Fibroblast of pulmonary artery (primary cell): ENCODE data around the gene MACROD2.
"Not testable (repeated sequence)": the region's sequence is repeated elsewhere in the genome, so short reads cannot be mapped to it uniquely, and the experiment has no call there.

Source experiments
- DNase-seq: peaks from one replicate; pipeline ENCODE4 v3.0.0-alpha.2; 2010; ENCODE audit warnings: low read depth
- H3K4me3 ChIP-seq: replicated peaks from 2 replicates; pipeline ENCODE4 v1.5.1; 2011; ENCODE audit warnings: low read depth, mild to moderate bottlenecking, control low read depth, low read length, moderate library complexity
- TF ChIP-seq, protein P1 (sequence below): IDR thresholded peaks from 2 replicates; pipeline ENCODE4 v1.5.1; 2011; ENCODE audit warnings: mild to moderate bottlenecking, control low read depth, low read length, inconsistent platforms; ENCODE audit errors: missing control alignments

The MACROD2 gene

DNA sequence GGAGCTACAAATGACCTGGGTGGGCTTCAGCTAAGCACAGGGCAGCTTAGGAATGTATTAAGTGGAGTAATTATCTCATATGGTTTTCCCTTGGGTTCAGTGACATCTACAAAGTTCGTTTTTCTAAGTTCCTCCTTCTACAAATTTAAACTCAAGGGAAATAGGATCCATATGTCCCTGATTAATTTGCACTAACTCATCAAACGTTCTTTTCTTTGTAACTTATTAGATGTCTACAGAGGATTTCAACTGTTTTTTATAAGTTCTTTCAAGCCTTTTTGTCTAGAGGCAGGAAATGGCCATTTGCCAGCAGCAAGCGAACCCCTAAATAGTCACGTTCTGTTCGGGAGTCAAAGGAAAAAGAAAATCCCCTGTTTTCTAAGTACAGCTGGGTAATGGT, 1517.6 kb downstream of the MACROD2 start:
- TF ChIP-seq, protein P1, sequence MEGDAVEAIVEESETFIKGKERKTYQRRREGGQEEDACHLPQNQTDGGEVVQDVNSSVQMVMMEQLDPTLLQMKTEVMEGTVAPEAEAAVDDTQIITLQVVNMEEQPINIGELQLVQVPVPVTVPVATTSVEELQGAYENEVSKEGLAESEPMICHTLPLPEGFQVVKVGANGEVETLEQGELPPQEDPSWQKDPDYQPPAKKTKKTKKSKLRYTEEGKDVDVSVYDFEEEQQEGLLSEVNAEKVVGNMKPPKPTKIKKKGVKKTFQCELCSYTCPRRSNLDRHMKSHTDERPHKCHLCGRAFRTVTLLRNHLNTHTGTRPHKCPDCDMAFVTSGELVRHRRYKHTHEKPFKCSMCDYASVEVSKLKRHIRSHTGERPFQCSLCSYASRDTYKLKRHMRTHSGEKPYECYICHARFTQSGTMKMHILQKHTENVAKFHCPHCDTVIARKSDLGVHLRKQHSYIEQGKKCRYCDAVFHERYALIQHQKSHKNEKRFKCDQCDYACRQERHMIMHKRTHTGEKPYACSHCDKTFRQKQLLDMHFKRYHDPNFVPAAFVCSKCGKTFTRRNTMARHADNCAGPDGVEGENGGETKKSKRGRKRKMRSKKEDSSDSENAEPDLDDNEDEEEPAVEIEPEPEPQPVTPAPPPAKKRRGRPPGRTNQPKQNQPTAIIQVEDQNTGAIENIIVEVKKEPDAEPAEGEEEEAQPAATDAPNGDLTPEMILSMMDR, result no peak
- H3K4me3 ChIP-seq, result no peak overlapping the region
- no peak for DNase-seq

DNA sequence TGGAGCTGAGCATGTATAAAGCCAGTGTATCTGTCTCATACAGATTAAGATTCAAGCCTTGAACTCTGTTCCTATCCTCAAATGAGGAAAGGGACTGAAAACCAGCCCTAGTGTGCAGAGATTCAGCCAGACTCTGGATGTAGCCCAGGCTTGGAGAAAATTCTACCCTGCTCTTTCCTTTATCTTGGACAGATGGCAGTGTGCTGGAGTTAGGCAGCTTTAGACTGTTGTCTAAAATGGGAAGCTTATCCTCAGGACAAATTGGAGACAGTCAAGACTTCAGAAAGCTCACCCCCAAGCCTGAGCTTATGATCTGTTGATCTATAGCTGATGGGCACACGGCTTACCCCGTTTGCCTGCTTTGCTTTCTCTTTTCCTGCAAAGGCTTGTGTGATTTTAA, 1520.4 kb downstream of the MACROD2 start:
- TF ChIP-seq, protein P1, result no peak
- H3K4me3 ChIP-seq, result no peak overlapping the region
- DNase-seq, result no peak

DNA sequence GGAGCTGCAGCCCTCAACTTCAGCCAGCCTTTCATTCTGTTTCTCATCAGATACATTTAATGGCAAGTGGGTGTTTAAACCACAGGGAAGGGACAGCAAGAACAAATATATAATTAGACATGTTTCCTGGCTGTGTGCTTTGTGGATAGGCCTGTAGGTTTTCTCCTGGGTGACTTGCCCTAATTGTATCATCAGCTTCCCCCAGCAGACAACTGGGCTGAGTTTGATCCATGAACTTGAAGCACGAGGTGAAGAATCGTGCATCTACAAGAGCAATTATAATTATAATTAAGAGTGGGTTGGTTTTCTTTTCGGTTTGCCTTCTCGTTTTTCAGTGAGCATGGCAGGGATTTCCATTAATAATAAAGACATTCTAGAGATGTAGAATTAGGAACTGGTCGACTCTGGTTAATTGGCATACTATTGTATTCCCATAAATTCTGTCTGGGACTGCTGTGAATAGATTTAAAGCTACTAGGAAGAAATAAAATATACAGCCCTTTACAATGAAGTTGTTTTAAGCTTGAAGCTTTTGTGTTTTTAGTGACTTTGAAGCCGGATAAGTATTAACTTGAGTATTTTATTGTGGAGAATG, 1525.7 kb downstream of the MACROD2 start:
- no peak overlapping the region for H3K4me3 ChIP-seq
- TF ChIP-seq, protein P1, result no peak
- no peak for DNase-seq

DNA sequence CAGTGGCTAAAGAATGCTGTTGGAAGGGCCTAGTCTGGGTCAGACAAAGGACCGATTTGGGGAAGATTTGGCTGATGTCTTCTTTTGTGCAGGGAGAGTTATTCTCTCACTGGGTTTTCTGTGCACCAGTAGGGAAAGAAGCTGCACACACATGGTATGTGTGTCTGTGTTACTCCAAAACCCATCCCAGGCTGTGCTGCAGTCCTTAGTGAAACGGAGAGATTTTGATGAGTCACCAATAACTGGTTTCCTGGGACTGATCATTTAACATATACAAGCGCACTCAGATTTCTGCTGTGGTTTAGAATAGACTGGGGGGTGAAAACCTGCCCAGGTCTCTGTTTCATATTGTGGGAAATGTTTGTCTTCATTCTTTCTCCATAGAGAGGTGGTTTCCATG, 1528.1 kb downstream of the MACROD2 start:
- TF ChIP-seq, protein P1, result no peak
- DNase-seq, result no peak
- H3K4me3 ChIP-seq, result no peak overlapping the region

DNA sequence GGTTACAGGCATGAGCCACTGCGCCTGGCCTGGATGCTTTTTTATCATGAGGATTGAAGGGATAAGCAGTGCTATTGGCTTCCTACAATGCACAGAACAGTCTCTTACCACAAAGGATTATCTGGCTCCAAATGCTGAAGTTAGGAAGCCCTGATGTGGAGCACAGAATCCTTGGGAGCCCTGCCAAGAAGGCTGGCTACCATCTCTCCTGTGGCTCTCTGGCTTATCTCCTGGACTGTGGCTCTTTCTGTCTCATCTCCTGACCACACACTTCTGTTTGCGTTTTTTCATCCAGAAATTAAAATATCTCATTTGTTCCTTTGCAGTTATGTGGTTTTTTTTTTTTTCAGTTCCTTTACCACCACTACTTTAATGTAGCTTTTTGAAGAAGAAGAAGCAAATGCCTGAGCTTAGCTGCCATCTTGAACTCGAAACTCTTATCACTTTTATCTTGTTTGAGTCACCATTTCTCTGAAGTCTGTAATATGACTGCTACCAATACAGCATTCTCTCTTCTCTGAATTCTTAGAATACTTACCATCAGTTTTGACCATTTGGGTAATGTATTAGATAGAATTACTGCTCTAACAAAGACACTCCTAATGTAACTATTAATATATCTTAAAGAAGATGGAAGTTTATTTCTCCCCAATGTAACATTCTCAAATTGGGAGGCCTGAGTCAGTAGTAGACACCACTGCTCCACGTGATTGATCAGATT, 1533.2 kb downstream of the MACROD2 start:
- TF ChIP-seq, protein P1, result no peak
- DNase-seq, result no peak
- H3K4me3 ChIP-seq, result no peak overlapping the region

DNA sequence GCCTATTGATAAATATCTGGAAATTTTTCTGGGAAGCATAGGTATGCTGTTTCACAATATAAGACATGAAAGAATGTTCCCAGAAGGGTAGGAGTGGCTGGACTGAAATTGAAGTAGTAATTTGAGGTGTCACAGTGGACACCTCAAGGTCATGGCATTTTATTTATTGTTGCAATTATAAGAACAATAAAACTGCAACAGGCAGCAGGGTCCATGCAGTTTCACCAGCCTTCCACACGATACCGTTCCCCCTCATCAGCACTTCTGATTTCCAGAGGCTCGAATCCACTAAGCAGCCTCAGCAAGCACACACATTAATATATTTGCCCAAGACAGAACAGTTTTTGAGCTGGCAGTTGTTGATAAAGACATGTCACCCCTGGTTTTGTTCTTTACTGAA, 1540.5 kb downstream of the MACROD2 start:
- no peak for DNase-seq
- TF ChIP-seq, protein P1, result no peak
- no peak overlapping the region for H3K4me3 ChIP-seq

DNA sequence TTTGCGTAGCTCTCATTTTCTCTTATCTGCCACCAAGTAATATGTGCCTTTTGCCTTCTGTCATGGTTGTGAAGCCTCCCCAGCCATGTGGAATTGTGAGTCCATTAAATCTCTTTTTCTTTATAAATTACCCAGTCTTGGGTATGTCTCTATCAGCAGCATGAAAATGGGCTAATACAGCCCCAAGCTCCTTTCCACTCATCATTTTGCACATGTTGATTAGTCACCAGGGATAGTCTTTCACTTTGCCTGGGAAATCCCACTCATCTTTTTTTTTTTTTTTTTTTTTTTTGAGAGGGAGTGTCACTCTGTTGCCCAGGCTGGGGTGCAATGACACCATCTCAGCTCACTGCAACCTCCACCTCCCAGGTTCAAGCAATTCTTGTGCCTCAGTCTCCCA, 1541.9 kb downstream of the MACROD2 start:
- not testable (repeated sequence) for H3K4me3 ChIP-seq, DNase-seq
